ENCODE results near the gene AGBL2. TPM values are rescaled to one million over a fixed set of nuclear protein-coding genes. Genes with fewer than 3 reads are reported as not detected.

Gene AGBL2
- total RNA-seq, 1 donor from 2014 or later = 0.96 TPM

GRCh38 chr11:47732271-47732670, 17.1 kb upstream of the AGBL2 start:
- H3K4me1 ChIP-seq = no peaks in the 10 kb centered on the region
- no peak for TF ChIP-seq CTCF (IDR thresholded peaks at IDR 0.05)
- H3K27ac ChIP-seq = no peak overlapping the region
- H3K36me3 ChIP-seq = peaks cover 100% of the 10 kb centered on the region
- intact Hi-C loops (cut with DNase I) = no loop called here
- no peaks in the 10 kb centered on the region for H3K9me3 ChIP-seq
- H3K4me3 ChIP-seq = no peak overlapping the region
- no peak for DNase-seq
- no peak for ATAC-seq
- no peaks in the 10 kb centered on the region for H3K27me3 ChIP-seq

GRCh38 chr11:47731475-47731874, 16.3 kb upstream of the AGBL2 start:
- intact Hi-C loops (cut with DNase I) = no loop called here
- Histone ChIP-seq H3K36me3 (peaks cover 100% of the 10 kb centered on the region), H3K9me3 (no peaks in the 10 kb centered on the region), H3K4me1 (no peaks in the 10 kb centered on the region), H3K27ac (no peak overlapping the region), H3K4me3 (no peak overlapping the region), H3K27me3 (no peaks in the 10 kb centered on the region)
- DNase-seq = no peak
- TF ChIP-seq CTCF (IDR thresholded peaks at IDR 0.05) = no peak
- ATAC-seq = no peak

GRCh38 chr11:47726878-47727514, 11.8 kb upstream of the AGBL2 start:
- intact Hi-C loops (cut with DNase I) = no loop called here
- Histone ChIP-seq H3K27ac (no peak overlapping the region), H3K4me1 (peaks cover 3% of the 10 kb centered on the region), H3K36me3 (peaks cover 99% of the 10 kb centered on the region), H3K4me3 (no peak overlapping the region), H3K9me3 (no peaks in the 10 kb centered on the region), H3K27me3 (no peaks in the 10 kb centered on the region)
- no peak for ATAC-seq
- DNase-seq = no peak
- TF ChIP-seq CTCF (IDR thresholded peaks at IDR 0.05) = no peak

- Histone ChIP-seq H3K27me3 (no peaks in the 10 kb centered on the region), H3K36me3 (peaks cover 97% of the 10 kb centered on the region), H3K9me3 (no peaks in the 10 kb centered on the region), H3K4me1 (peaks cover 3% of the 10 kb centered on the region), H3K27ac (no peak overlapping the region), H3K4me3 (no peak overlapping the region)
- ATAC-seq (no peak), DNase-seq (no peak)
- TF ChIP-seq CTCF (IDR thresholded peaks at IDR 0.05) = no peak
- intact Hi-C loops (cut with DNase I) = no loop called here
Observed at GRCh38 chr11:47726118-47726442, 10.9 kb upstream of the AGBL2 start.

- ATAC-seq (no peak), DNase-seq (no peak)
- no peak overlapping the region for H3K4me3 ChIP-seq
- no peak for TF ChIP-seq CTCF (IDR thresholded peaks at IDR 0.05)
- no peaks in the 10 kb centered on the region for H3K9me3 ChIP-seq
- intact Hi-C loops (cut with DNase I) = no loop called here
- H3K27me3 ChIP-seq = no peaks in the 10 kb centered on the region
- no peak overlapping the region for H3K27ac ChIP-seq
- peaks cover 3% of the 10 kb centered on the region for H3K4me1 ChIP-seq
- H3K36me3 ChIP-seq = peaks cover 97% of the 10 kb centered on the region
Observed at GRCh38 chr11:47725442-47726117, 10.4 kb upstream of the AGBL2 start.
